Stimulated activated CD8-positive, alpha-beta memory T cell treated with anti-CD3 and anti-CD28 coated beads, Interleukin-4, amount 100 ng/mL, for 4 hours (primary cell): ENCODE results near the gene TNS4.
A peak's percentile ranks its signal among the peaks of the same experiment; 100 is the strongest.

ENCODE experiments used
- DNase-seq, 2 donors: peaks; one replicate each; pipeline ENCODE4 v3.0.0-alpha.2; 2020; ENCODE audit warnings: low read depth in 2 of 2, low spot score in 1 of 2

The TNS4 gene

GRCh38 chr17:40496634-40497420 lies 4.6 kb downstream of the TNS4 start:
- no peak for DNase-seq

DNA sequence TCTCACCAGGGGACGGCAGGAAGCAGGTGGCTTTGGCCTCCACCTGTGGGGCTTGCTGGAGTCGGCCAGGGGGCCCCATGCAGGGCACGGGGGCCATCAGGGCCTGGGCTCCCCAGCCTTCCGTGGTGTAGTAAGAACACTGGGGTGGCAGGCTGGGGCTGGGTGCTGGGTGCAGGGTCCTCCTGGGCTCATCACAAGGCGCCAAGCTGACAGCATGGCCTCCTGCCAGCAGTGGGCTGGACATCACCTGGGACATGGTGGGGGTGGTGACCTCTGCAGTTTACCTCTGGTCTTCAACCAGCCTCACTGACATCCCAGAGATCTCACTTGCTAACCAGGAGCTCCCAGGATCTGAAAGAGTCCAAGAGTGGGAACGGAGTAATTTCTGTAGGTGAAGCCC lies 5.3 kb downstream of the TNS4 start:
- DNase-seq, result no peak

- DNase-seq, result no peak
Measured at GRCh38 chr17:40495140-40495539, 6.3 kb downstream of the TNS4 start.

GRCh38 chr17:40493697-40494096 lies 7.7 kb downstream of the TNS4 start:
- DNase-seq, result no peak

DNA sequence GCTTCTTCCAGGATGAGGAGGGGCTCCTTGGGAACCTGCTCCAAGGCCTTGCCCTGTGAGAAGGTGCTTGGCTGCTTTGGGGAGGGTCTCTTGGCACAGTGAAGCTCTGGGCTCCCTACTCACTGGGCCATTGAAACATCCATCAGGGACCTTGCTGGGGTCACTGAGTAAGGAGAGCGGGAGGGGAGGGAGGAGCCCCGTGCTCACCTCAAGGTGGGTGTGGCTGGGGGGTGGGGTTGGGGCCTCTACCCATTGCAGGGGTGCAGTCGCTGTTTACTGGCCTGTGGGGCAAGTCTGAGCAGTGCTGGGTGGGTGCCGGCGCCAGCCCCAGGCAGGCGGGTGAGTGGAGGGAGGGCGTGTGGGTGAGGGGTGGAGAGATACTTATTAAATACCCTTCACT lies 9.9 kb downstream of the TNS4 start:
- no peak for DNase-seq

DNA sequence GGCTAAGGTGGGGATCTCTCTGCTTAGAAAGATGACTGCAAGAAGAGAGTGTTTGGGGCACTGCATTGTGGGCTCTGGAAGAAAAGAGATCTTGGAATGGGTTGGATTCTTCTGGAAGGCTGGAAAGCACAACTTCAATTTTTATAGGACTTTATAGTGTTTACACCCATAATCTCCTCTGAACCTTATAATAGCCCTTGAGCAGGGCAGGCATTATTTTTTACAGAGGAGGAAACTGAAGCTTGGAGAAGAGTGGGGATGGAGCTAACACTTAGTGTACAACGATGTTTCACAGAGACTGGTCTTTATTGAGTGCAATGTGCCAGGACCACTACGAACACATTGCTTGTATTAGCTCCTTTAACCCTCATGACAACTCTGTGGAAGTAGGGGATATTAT lies 10.4 kb downstream of the TNS4 start:
- DNase-seq, result no peak

DNA sequence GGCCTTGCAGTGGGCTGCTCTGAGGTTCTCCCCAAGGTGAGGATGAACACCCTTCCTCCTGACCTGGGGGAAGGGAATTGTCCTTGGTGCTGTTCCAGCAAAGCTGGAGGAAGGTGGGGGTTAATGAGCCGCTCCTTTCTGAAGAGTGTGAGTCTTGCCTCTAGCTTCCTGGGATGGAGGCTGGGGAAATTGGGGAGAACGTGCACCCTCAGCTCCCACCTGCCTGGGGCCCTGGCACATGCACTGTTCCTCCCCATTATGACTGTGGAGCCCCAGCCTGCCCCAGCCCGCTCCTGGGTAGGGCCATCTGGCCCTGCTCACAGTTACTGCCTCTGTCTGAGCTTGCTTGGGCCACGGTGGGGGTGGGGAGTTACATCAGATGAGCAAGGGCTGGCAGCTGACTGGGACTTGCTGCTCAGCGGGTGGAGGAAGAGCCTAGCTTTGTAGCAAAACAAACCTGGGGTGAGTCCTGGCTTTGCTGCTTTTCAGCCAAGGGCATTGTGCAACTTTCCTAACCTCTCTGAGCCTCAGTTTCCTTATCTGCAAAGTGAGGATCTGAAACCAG lies 11.1 kb downstream of the TNS4 start:
- no peak for DNase-seq

DNA sequence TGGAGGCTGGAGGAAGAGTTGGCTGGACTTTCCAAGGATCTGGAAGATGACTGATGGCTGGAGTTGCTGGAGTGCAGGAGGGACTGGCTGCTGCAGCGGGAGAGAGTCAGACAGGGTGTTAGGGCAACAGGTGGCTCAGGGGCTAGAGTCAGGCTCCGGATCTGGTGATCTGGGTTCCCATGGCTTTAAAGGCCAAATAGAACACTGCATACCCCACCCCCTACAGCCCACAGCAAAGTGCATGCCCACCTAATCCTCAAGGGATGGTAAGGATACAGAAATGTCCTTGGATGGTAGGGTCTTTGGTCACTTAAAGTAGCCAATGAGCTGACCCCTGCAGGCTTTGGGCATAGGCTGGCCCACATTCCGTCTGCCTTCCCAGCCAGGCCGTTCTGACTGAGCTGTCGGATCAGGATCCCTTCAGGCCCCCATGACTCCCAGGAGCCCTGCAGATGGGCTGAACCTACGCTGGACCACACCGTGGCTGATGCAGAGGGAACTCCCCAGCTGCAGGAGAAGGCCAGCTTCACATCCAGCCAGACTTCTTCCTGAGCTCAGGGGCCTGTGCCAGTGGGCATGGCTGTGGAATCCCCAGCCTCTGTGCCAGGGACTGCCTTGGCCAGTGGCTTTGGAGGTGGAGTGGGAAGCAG lies 13.9 kb downstream of the TNS4 start:
- DNase-seq, result no peak

GRCh38 chr17:40486522-40487370 lies 14.7 kb downstream of the TNS4 start:
- no peak for DNase-seq

GRCh38 chr17:40485851-40486521 lies 15.4 kb downstream of the TNS4 start:
- DNase-seq, result no peak

GRCh38 chr17:40484973-40485530 lies 16.4 kb downstream of the TNS4 start:
- DNase-seq, result no peak

GRCh38 chr17:40484285-40484972 lies 17.0 kb downstream of the TNS4 start:
- DNase-seq, result no peak

DNA sequence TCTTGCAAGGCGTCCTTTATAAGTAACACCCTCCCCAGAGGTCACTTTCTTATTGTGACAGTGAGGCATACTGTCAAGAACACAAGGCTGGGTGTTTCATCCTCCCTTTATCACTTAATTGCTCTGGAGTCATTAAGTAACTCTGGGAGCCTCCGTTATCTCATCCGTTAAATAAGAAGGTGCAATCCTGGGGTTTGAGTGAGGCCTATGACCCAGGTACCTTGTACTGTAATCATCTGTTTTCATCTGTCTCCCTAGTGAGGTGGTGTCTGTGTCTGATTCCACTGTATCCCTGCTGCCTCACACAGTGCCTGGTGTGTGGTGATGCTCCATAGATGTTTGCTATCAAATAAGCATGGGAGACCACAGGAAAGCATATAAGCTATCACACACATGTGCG lies 17.7 kb downstream of the TNS4 start:
- DNase-seq, result no peak

DNA sequence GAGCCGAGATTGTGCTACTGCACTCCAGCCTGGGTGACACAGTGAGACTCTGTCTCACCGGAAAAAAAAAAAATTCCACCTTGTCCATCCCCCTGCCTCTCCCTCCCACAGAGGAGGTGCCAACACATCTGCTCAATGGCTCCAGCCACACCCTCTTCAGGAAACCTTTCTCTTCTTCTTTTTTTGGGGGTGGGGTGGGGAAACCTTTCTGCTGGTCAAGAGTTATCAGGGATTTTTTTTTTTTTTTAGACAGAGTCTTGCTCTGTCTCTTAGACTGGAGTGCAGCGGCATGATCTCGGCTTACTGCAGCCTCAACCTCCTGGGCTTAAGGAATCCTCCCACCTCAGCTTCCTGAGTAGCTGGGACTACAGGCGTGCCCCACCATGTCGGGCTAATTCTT lies 18.7 kb downstream of the TNS4 start:
- no peak for DNase-seq

GRCh38 chr17:40481106-40481505 lies 20.3 kb downstream of the TNS4 start:
- DNase-seq, result no peak

DNA sequence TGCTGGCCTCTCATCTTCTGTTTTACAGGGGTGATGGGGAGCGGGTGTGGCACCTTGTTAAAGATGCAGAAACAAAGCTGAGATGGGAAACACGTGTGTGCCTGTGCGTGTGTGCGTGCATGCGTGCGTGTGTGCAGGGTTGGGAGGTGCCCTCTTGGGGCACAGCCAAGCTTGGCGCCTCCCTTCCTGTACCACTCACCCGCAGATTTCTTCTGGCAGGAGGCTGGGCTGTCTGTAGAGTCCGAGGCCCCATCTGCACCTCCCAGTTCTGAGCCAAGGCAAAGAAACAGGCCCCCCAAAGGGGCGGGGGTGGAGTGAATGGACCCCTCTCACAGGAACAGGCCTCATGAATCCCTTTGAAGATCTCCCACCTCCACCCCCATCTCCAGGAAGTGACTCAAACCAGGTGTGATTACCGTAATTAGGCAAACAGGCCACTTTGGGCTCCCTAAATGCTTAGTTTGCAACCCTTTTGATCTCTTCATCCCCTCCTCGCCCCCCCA lies 20.9 kb downstream of the TNS4 start:
- DNase-seq, result peak; percentile 55 to 66

GRCh38 chr17:40479754-40480480 lies 21.5 kb downstream of the TNS4 start:
- DNase-seq, result no peak

DNA sequence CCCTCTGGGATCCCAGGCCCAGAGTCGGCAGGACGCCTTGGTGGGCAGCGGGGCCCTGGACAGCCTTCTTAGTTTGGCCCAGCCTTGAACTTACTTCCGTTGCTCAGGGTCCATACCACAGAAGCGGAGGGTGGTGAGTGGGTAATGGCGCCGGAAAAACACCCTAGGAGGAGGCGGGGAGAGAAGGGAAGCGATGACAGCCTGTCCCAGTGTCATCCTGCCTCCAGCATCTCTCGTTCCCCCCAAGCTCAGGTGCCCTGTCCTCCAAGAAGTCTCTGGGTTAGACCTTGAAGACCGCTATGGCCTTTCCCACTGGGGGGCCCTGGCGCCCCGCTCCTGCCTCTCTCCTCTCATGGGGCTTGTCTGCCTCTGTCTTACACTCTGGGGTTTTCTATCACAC lies 22.9 kb downstream of the TNS4 start:
- no peak for DNase-seq

- no peak for DNase-seq
Measured at GRCh38 chr17:40477796-40478195, 23.6 kb downstream of the TNS4 start.
